ENCODE results near the gene EID1. TPM values are rescaled to one million over a fixed set of nuclear protein-coding genes. Genes with fewer than 3 reads are reported as not detected.
"Not testable (repeated sequence)": the region's sequence is repeated elsewhere in the genome, so short reads cannot be mapped to it uniquely, and the experiment has no call there.

EID1 gene
- total and polyA plus RNA-seq, 2 donors (not counting 3 experiments of a cell fraction or from before 2014, with no cell fraction given), result 146 to 155 TPM

GRCh38 chr15:48905847-48906246, 27.9 kb downstream of the EID1 start:
- H3K27ac ChIP-seq (ENCODE audit: insufficient read depth, low read depth, low read length), result no peak overlapping the region
- H3K79me2 ChIP-seq (ENCODE audit: control insufficient read depth, insufficient read depth, low read length), result no peaks in the 10 kb centered on the region
- H3K9ac ChIP-seq (replicated peaks; ENCODE audit: extremely low read depth, insufficient read depth, low read length), result no peak overlapping the region
- BruUV-seq (replicated peaks), result no TSS peak
- H4K20me1 ChIP-seq (replicated peaks; ENCODE audit: control insufficient read depth, extremely low read depth, insufficient read depth, low read length), result no peaks in the 10 kb centered on the region
- H3K27me3 ChIP-seq (ENCODE audit: control insufficient read depth in 2 of 2, insufficient read depth in 2 of 2, low read length in 2 of 2), result no peaks in the 10 kb centered on the region
- no peaks in the 10 kb centered on the region for H3K9me3 ChIP-seq (replicated peaks; ENCODE audit: control insufficient read depth, insufficient read depth, low read length)
- no peak overlapping the region for H3K4me2 ChIP-seq (ENCODE audit: insufficient read depth, low read length)
- FAIRE-seq (no peak), DNase-seq (ENCODE audit: low read depth, low spot score) (no peak)
- no peak overlapping the region for H3K4me3 ChIP-seq (replicated peaks in 1 of 3; ENCODE audit: insufficient read depth in 1 of 3, low read depth in 1 of 3, low read length in 3 of 3)
- no peaks in the 10 kb centered on the region for H3K4me1 ChIP-seq (ENCODE audit: control insufficient read depth, extremely low read depth, insufficient read depth, low read length)
- no peak overlapping the region for H2AFZ ChIP-seq (ENCODE audit: low read depth, low read length)
- CTCF ChIA-PET, result interaction anchor here (0.8 kb wide), 2 partner anchors 44 to 70 kb away, joined by 4 read pairs; no protein-coding TSS in a partner anchor
- H3K36me3 ChIP-seq (ENCODE audit: control insufficient read depth in 2 of 2, extremely low read depth in 1 of 2, insufficient read depth in 2 of 2, low read length in 2 of 2), result no peaks in the 10 kb centered on the region
- POLR2A ChIA-PET, result no interaction called here
- no peaks in the 10 kb centered on the region for H3K9me1 ChIP-seq (replicated peaks; ENCODE audit: control insufficient read depth, extremely low read depth, insufficient read depth, low read length)
- intact Hi-C loops (cut with micrococcal nuclease), result no loop called here
- dilution Hi-C loops (cut with MboI; ENCODE audit: extremely low pct_ligation_motif_present, low sequenced_read_pairs), result no loop called here
- TF ChIP-seq FOS (IDR thresholded peaks at IDR 0.05; ENCODE audit: borderline replicate concordance, insufficient read depth, low read length) (no peak), MYC (IDR thresholded peaks at IDR 0.05; ENCODE audit: low read depth, low read length) (no peak), JUN (IDR thresholded peaks at IDR 0.05; ENCODE audit: borderline replicate concordance, insufficient read depth, insufficient read length, low read depth) (no peak)

GRCh38 chr15:48909313-48909712, 31.4 kb downstream of the EID1 start:
- FAIRE-seq; H3K27me3 ChIP-seq (ENCODE audit: control insufficient read depth in 2 of 2, insufficient read depth in 2 of 2, low read length in 2 of 2); intact Hi-C loops (cut with micrococcal nuclease); H3K4me1 ChIP-seq (ENCODE audit: control insufficient read depth, extremely low read depth, insufficient read depth, low read length); POLR2A ChIA-PET; H3K9me3 ChIP-seq (replicated peaks; ENCODE audit: control insufficient read depth, insufficient read depth, low read length); H3K9me1 ChIP-seq (replicated peaks; ENCODE audit: control insufficient read depth, extremely low read depth, insufficient read depth, low read length); H2AFZ ChIP-seq (ENCODE audit: low read depth, low read length); H3K27ac ChIP-seq (ENCODE audit: insufficient read depth, low read depth, low read length); DNase-seq (ENCODE audit: low read depth, low spot score); H3K4me2 ChIP-seq (ENCODE audit: insufficient read depth, low read length); H4K20me1 ChIP-seq (replicated peaks; ENCODE audit: control insufficient read depth, extremely low read depth, insufficient read depth, low read length); CTCF ChIA-PET; H3K79me2 ChIP-seq (ENCODE audit: control insufficient read depth, insufficient read depth, low read length); H3K4me3 ChIP-seq (replicated peaks in 1 of 3; ENCODE audit: insufficient read depth in 1 of 3, low read depth in 1 of 3, low read length in 3 of 3); BruUV-seq (replicated peaks); dilution Hi-C loops (cut with MboI; ENCODE audit: extremely low pct_ligation_motif_present, low sequenced_read_pairs); H3K36me3 ChIP-seq (ENCODE audit: control insufficient read depth in 2 of 2, extremely low read depth in 1 of 2, insufficient read depth in 2 of 2, low read length in 2 of 2); H3K9ac ChIP-seq (replicated peaks; ENCODE audit: extremely low read depth, insufficient read depth, low read length): not testable (repeated sequence)

- H3K27ac ChIP-seq (ENCODE audit: insufficient read depth, low read depth, low read length); dilution Hi-C loops (cut with MboI; ENCODE audit: extremely low pct_ligation_motif_present, low sequenced_read_pairs); H3K27me3 ChIP-seq (ENCODE audit: control insufficient read depth in 2 of 2, insufficient read depth in 2 of 2, low read length in 2 of 2); H3K79me2 ChIP-seq (ENCODE audit: control insufficient read depth, insufficient read depth, low read length); H3K4me3 ChIP-seq (replicated peaks in 1 of 3; ENCODE audit: insufficient read depth in 1 of 3, low read depth in 1 of 3, low read length in 3 of 3); H3K9me1 ChIP-seq (replicated peaks; ENCODE audit: control insufficient read depth, extremely low read depth, insufficient read depth, low read length); BruUV-seq (replicated peaks); H3K4me1 ChIP-seq (ENCODE audit: control insufficient read depth, extremely low read depth, insufficient read depth, low read length); intact Hi-C loops (cut with micrococcal nuclease); CTCF ChIA-PET; H3K4me2 ChIP-seq (ENCODE audit: insufficient read depth, low read length); H3K9ac ChIP-seq (replicated peaks; ENCODE audit: extremely low read depth, insufficient read depth, low read length); H3K36me3 ChIP-seq (ENCODE audit: control insufficient read depth in 2 of 2, extremely low read depth in 1 of 2, insufficient read depth in 2 of 2, low read length in 2 of 2); DNase-seq (ENCODE audit: low read depth, low spot score); H2AFZ ChIP-seq (ENCODE audit: low read depth, low read length); H4K20me1 ChIP-seq (replicated peaks; ENCODE audit: control insufficient read depth, extremely low read depth, insufficient read depth, low read length); H3K9me3 ChIP-seq (replicated peaks; ENCODE audit: control insufficient read depth, insufficient read depth, low read length); FAIRE-seq; POLR2A ChIA-PET: not testable (repeated sequence)
Measured at GRCh38 chr15:48910554-48910953, 32.6 kb downstream of the EID1 start.
